LNCaP clone FGC (cell line): Measurements from ENCODE around the gene DPP9.
A peak's percentile ranks its signal among the peaks of the same experiment; 100 is the strongest.

Experiments used
- DNase-seq: peaks from one replicate; pipeline ENCODE4 v3.0.0-alpha.2; 2011; ENCODE audit warnings: low read depth
- H3K4me3 ChIP-seq: 2 replicates; pipeline ENCODE4 v1.5.1; 2011; ENCODE audit warnings: mild to moderate bottlenecking, low read depth, low read length, control low read depth
- TF ChIP-seq, protein P1 (sequence below): IDR thresholded peaks from 2 replicates; pipeline ENCODE4 v1.5.1; 2012; ENCODE audit warnings: mild to moderate bottlenecking; ENCODE audit not compliant: control insufficient read depth, insufficient read depth; ENCODE audit errors: extremely low read depth

Gene DPP9

DNA sequence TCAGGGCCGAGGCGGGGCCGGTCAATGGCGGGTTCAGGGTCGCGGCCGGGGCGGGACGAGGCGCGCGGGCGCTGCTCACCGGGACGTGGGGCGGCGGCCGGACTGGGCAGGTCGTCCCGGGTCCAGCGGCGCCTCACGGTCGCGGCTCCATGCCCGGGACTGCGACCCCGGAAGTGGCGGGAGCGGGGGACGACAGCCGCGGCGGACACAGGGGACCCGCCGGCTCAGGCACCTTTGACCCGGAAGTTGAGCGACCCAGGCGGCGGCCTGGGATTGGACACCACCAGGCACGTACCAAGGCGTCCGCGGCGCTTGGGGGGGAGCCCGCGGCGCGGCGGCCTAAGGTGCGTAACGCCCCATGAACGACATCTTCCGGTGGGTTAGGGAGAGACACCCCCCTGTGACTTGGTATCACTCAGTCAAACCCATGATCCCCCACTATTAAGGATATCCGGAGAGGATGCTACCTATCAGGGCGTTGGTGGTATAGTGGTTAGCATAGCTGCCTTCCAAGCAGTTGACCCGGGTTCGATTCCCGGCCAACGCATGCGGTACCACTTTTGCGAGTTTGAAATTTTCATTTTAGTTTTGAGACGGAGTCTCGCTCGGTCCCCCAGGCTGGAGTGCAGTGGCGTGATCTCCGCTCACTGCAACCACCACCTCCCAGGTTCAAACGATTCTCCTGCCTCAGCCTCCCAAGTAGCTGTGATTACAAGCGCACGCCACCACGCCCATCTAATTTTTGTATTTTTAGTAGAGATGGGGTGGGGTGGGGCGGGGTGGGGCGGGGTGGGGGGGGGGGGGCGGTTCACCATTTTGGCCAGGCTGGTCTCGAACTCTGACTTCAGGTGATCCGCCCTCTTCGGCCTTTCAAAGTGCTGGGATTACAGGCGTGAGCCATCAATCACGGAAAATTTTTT, at the start of gene DPP9:
DPP9 (minus strand) TSS at position 248 of the 920 bp plus-strand sequence. CDS start 3,936 bp downstream, outside the sequence.
- TF ChIP-seq, protein P1, sequence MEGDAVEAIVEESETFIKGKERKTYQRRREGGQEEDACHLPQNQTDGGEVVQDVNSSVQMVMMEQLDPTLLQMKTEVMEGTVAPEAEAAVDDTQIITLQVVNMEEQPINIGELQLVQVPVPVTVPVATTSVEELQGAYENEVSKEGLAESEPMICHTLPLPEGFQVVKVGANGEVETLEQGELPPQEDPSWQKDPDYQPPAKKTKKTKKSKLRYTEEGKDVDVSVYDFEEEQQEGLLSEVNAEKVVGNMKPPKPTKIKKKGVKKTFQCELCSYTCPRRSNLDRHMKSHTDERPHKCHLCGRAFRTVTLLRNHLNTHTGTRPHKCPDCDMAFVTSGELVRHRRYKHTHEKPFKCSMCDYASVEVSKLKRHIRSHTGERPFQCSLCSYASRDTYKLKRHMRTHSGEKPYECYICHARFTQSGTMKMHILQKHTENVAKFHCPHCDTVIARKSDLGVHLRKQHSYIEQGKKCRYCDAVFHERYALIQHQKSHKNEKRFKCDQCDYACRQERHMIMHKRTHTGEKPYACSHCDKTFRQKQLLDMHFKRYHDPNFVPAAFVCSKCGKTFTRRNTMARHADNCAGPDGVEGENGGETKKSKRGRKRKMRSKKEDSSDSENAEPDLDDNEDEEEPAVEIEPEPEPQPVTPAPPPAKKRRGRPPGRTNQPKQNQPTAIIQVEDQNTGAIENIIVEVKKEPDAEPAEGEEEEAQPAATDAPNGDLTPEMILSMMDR: peak; percentile 32; the same call in 1 of the 2 replicates
- DNase-seq: peak; percentile 98
- peak within 1 kb of the TSS; percentile 99 for H3K4me3 ChIP-seq

DNA sequence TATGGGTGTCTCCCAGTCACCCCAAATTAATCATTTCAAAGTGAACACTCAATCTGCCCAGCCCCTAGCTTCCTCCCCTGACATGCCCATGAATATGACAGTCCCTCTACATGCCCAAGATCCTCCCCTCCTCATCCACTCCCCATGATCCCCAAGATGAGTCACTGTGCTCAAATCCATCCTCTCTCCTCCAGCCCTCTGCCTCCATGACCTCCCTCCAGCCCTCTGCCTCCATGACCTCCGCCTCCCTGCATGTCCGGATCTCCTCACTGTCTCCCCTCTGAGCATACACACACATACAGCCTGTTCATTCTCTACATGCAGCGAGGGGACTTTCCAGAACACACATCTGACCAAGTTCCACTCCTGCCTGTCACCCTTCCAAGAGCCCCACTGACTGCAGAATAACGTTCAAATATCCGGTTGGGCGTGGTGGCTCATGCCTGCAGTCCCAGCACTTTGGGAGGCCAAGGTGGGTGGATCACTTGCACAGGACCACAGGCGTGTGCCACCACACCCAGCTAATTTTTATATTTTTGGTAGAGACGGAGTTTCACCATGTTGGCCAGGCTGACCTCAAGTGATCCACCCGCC, 49.5 kb upstream of the DPP9 start:
- no peak for DNase-seq
- H3K4me3 ChIP-seq: no peak overlapping the region
- TF ChIP-seq, protein P1: no peak

DNA sequence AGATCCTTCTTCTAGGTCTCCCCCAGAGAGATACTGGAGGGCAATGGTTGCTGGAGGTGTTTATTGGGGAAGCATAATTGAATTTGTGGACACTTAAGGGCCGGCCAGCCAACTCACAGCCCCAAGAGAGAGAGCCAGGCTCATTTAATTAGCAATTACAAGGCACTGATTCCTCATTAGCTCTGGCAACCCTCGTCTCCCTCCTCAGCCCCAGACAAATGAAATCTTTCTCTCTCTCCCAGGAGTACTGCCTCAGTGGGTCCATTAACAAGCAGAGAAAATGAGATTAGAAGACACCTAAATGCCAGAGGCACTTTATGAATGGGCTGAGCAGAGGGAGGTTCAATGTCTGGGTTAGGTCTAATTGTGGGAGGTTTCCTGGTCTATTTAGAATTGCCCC, 48.9 kb upstream of the DPP9 start:
- H3K4me3 ChIP-seq: no peak overlapping the region
- TF ChIP-seq, protein P1: no peak
- no peak for DNase-seq

DNA sequence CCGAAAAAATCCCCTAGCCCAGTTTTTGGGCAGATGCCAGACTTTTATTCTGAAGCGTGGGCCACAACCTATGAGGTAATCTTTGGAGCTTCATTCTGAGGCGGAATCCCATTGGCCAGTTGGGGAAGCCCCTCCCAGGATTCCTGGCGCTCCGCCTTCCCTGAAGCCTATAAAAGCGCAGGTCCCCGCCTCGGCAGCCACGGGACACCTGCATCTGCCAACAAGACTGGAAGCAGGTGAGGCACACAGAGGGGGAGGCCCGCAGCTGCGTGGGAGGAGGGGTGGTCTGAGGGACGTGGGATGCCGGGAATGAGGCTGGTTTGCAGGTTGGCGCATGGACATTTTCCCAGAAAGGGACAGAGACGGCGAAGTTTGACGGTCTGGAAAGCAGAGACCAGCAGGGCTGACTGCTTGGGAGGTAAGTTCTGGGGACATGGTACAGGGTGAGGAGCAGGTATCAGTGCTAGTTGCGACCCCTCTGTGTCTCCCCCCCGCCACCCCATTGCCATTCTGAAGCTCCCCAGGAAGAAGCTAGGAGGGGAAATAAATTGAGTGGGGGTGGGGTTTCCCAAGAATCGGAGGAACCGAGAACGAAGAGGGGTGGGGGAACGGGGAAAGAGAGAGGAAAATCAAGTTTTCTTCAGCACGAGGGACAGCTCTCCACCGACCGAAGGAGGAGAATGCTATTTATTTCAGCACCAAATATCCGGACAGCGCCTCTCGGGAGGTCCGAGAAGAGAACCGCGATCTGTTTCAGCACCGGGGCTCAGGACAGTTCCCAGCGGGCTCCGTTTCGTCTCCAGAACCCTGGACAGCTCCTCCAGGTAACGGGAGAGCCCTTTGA, 45.5 kb upstream of the DPP9 start:
- TF ChIP-seq, protein P1: no peak
- no peak overlapping the region for H3K4me3 ChIP-seq
- DNase-seq: peak; percentile 59

DNA sequence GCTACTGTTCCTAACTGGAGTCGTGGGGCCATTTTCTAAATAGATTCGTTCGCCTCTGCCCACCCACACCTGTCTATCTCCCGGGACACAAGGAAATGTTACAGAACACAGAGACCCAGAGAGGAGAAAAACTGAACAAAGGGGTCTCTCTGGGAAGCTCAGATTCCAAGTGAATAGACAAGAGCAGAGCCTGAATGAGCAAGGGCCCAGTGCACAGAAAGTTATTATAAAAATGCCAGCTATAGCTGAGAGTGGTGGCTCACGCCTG, 40.7 kb upstream of the DPP9 start:
- TF ChIP-seq, protein P1: no peak
- no peak for DNase-seq
- no peak overlapping the region for H3K4me3 ChIP-seq

DNA sequence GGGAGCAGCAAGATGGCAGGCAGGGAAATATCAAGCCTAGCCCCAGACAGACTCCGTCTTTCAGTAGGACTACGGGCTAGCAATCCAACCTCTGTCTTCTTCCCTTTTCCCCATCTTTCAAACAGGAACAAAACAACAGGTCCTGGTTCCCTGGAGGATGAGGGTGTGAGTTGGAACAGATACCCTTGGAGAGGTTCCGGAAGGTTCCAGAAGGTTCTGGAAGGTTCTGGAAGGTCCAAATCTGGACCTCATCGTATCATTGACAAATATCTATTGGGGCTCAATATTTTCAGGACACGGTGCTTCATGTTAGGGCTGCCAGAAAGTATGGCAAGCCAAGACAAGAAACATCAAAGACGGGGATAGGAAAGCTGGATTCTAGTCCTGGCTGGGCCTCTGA, 39.4 kb upstream of the DPP9 start:
- no peak for DNase-seq
- TF ChIP-seq, protein P1: no peak

More for the DNA sequence above, 39.4 kb upstream of the DPP9 start:
- no peak overlapping the region for H3K4me3 ChIP-seq
